Left colon (tissue), 2 donors: ENCODE results near the gene UBAC2. TPM values are rescaled to one million over a fixed set of nuclear protein-coding genes. Genes with fewer than 3 reads are reported as not detected.

Experiments
- ATAC-seq: fragments of 200-7000 bp; cut with Tn5 transposase; one replicate; pipeline ENCODE4 v1.9.1; 2020; ENCODE audit warnings: mild to moderate bottlenecking, moderate library complexity
- DNase-seq, 2 donors: peaks; one replicate each; pipeline ENCODE4 v3.0.0-alpha.2; 2020
- intact Hi-C, 2 donors: fragments of 100-400 bp; cut with DNase I in 1 of 2; cut with micrococcal nuclease in 1 of 2; formaldehyde crosslinking; loops; one replicate each; pipeline versions ENCODE4 v1.11.2 to v1.14.0; 2022; cut with DNase I, micrococcal nuclease
- long read RNA-seq: library from polyadenylated mRNA; unstranded; transcript quantifications from one replicate; pipeline ENCODE4 v2.0.0, GENCODE V29; 2021
- total RNA-seq, 2 donors: library from RNA; stranded (reverse); fragmentation: NEBNext Ultra II Directional; extraction: Animal tissue kit (Norgen Biotek cat#: 25700); gene quantifications; one replicate each; pipeline ENCODE4 v1.2.1, GENCODE V29; 2021
- donor health status: DM: no; HTN: no; CAD: no.
- donor health status: DM: yes; HTN: yes; CAD: no.

UBAC2 gene, protein sequence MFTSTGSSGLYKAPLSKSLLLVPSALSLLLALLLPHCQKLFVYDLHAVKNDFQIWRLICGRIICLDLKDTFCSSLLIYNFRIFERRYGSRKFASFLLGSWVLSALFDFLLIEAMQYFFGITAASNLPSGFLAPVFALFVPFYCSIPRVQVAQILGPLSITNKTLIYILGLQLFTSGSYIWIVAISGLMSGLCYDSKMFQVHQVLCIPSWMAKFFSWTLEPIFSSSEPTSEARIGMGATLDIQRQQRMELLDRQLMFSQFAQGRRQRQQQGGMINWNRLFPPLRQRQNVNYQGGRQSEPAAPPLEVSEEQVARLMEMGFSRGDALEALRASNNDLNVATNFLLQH
- total RNA-seq, result 10 to 100 TPM; 63.7 to 75.5 TPM
- long read RNA-seq, transcript UBAC2-203 (9 exons, 1,375 nt), result major isoform, 194 of 249 reads
- long read RNA-seq, partial matches to known transcripts, result 27 of 249 reads
- long read RNA-seq, other reads (novel, unspliced or antisense), result 28 of 249 reads

DNA sequence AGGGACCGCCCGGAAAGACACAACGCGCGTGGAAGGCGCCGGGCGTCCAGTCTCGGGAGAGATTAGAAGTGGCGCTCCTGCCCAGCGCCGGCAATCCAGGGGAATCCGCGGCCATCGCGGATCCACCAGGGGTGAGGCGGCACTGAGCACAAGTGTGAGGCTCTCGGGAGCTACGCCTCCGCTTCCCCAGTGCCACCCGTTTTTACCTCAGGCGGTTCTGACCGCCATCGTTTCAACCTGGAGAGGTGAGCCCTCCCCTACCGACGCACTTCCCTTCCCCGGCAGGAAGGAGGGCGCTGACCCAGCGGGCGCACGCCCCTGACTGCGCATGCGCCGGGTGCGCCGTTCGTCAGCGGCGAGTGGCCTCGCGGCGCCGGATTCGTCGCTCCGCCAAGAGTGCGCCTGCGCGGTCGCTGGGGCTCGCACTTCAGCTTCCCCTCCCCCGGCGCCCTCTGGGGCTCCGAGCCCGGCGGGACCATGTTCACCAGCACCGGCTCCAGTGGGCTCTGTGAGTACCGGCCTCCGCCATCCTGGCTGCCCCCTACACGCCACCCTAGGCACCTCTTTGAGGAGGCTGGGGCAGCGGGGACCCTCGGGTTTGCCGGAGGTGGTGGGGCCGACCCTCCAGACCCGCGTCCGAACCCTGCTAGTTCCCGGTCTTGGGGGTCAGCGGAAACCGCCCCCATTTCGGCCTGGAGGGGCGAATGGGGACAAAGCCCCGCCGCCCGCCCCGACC lies at the start of gene UBAC2:
Gene UBAC2, plus strand, starts transcription at position 423 of the 736 bp plus-strand sequence. Its CDS starts 55 bp downstream, at position 478.
- DNase-seq (peak; percentile 93 to 96), ATAC-seq (peak; percentile 76)
- intact Hi-C loops, result no loop called here

DNA sequence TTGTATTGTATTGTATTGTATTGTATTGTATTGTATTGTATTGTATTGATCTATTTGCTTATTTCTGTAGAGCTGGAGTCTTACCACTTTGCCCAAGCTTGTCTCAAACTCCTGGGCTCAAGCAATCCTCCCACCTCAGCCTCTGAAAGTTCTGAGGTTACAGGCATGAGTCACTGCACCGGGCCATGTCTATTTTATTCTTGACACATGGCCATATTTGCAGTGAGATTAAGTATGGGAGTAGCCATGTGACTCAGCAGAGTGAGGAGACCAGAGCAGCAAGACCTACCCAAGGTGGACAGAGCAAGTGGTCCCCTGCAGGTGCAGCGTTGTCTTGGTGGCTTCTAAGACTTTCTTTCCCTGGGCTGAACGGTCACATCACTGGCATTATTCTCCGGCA lies 49.1 kb upstream of the UBAC2 start:
- intact Hi-C loops, result no loop called here
- no peak for DNase-seq
- ATAC-seq, result no peak

DNA sequence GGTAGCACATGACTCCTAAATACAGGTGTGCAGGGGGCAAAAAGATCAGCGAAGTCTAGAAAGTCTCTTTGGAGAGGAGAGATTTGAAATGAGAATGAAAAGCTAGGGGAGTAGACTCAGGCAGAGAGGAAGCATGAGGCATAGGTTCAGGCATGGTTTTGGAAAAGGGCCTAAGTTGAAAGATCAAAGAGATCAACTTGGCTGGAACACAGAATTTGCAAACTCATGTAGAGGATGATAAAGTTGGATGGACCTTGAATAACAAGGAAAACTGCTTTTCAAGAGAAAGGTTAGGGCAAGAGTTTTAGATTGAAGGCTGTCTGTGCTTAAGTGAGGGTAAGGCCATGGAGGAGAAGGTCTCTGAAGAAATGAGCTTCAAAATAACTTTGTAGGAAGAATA lies 47.4 kb upstream of the UBAC2 start:
- intact Hi-C loops, result no loop called here
- no peak for ATAC-seq
- DNase-seq, result no peak

DNA sequence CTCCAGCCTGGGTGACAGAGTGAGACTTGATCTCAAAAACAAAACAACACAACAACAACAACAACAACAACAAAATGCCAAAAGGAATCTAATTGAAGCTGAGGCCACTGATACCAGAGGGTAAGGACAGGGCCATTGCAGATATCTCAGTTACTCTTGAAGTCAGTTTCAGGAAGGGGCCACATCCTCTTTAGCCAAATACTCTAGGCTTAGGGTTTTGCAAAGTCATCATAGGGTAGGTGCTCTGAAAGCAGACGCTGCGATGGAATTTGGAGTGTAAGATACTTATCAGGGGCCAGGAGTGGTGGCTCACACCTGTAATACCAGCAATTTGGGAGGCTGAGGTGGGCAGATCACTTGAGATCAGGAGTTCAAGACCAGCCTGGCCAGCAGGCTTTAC lies 46.6 kb upstream of the UBAC2 start:
- intact Hi-C loops, result no loop called here
- no peak for ATAC-seq
- DNase-seq, result no peak

DNA sequence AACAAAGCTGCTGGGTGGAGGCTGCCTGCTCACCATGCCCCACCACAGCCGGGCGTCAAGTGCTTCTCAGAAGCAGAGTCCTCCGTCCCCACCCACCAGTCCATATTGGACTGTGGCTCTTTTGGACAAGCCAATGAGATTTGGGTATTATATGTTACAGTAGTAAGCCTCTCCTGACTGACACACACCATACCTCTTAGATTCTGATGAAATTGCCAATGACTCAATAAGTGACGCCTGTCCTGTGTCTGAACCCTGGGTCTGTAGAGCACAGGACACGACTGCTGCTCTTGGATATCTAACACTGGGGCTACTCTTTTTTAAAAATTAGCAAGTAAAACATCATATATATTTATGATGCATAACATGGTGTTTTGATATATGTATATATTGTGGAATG lies 44.8 kb upstream of the UBAC2 start:
- intact Hi-C loops, result no loop called here
- ATAC-seq (no peak), DNase-seq (no peak)

DNA sequence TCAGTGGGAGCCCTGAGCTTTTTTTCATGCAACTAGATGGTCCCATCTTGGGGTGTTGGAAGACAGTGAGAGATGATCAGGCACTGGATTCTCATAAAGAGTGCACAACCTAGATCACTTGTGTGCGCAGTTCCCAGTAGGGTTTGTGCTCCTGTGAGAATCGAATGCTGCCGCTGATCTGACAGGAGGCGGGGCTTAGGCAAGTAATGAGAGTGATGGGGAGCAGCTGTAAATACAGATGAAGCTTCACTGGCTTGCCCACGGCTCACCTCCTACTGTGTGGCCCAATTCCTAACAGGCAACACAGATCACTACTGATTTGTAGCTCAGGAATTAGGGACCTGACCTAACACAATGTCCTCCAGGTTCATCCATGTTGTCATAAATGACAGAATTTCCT lies 43.6 kb upstream of the UBAC2 start:
- intact Hi-C loops, result no loop called here
- ATAC-seq (no peak), DNase-seq (no peak)

DNA sequence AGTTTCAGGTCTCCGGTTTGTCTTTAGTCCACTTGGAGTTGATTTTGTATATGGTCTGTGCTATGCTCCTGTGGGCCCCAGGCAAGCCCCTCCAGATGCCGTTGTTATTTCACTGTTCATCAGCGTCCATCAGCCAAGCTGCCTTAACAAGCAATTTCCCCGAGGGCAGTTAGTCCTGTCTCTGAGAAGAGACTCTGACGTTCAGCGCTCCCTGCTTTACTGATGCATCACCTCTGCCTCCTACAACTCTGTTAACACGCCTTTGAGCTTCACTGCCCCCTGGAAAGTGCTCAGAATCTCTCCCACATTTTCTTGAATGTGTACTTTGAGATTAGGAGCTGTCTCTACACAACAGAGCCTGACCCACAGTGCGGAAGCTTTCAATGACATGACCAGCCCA lies 41.8 kb upstream of the UBAC2 start:
- intact Hi-C loops, result no loop called here
- ATAC-seq, result no peak

DNA sequence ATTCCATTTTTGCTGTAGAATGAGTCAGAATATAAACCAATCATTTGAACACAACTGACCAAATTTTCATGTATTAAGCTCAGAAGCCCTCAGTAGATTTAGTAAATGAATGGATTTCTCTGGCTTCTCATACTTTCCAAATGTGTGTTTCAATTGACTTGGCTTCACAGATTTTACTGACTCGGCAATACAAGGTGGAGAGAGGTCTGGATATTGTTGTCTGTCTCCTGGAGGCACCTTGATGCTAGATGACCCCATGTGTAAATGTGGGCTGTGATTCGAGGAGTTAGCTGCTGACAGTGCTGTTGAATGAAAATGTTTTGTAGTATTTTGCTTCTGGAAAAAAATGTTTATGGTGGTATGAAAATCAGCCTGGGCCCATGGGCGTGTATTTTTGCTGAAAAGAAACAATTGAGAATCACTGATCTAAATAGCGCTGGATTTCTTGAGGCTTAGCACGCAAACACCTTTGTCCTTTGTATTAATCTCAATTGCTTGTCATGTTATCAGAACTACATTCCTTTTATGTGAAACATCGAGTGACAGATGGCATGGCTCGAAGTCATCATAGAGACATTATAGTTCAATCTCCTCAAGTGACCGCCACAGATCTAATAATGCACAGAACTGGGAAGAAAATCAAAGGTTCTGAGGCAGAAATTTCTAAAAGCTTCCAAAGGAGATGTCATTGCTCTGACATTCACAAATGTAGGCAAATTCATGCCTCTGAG lies 41.2 kb upstream of the UBAC2 start:
- ATAC-seq, result no peak
- intact Hi-C loops, result no loop called here
- no peak for DNase-seq

More for the DNA sequence above, 41.8 kb upstream of the UBAC2 start:
- no peak for DNase-seq

DNA sequence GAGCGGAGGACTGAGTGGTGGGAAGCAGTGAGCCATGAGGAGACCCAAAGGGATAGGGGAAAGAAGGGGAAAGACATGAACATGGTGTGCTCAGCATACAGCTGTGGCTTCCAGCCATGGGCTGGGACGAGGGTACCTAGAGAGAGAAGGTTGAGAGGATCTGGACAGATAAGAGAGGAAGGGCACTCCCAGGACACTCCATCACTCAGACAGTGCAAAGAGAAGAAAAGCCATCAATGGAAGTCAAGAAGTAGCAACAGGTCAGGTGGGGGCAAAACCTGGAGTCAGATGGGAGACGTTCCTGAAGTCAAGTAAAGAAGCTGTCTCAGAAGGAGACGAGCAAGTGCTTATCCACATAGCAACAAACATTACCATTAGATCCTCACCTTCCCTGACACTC lies 40.2 kb upstream of the UBAC2 start:
- intact Hi-C loops, result no loop called here
- DNase-seq (no peak), ATAC-seq (no peak)

DNA sequence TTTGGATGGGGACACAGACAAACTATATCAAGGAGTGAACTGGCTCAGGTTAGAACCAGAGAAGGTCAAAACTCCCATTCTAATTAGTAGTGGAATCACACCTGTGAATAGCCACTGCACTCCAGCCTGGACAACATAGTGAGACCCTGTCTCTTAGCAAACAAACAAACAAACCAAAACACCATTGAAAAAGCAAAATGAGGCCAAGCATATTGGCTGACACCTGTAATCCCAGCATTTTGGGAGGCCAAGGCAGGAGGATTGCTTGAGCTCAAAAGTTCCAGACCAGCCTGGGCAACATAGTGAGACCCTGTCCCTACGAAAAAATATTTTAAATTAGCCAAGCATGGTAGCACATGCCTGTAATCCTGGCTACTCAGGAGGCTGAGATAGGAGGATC lies 39.1 kb upstream of the UBAC2 start:
- no peak for ATAC-seq
- intact Hi-C loops, result no loop called here
- no peak for DNase-seq

DNA sequence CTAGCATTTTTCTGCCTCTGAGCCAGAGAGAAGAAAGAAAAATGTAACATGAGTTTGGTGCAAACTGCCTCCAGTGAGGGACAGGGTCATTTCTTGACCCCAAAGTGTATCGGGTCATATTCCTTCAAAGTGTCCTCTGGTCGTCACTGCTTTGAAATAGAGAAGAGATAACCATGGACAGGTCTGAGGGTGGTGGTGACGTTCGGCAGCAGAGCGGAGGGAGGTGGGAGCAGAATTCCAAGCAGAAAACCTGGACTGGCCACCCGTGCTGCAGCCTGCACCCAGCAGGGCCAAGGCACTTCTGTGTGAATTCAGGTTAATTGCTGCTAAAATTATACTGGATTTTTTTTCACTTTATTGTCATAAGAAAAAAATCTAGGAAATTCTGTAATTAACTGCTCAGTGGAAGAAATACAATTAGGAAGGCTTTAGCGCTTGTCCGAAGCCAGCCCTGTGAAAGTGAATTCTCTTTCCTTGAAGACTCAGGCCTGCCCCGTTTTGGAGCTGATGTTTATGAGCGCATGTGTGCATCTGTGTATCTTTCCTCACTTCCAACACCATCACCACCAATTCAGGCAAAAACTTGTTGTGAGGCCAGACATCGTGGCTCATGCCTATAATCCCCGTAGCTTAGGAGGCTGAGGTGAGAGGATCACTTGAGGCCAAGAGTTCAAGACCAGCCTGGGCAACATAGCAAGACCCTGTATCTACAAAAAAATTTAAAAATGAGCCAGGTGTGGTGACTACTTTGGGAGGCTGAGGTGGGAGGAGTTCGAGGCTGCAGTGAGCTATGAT lies 37.9 kb upstream of the UBAC2 start:
- no peak for ATAC-seq
- intact Hi-C loops, result no loop called here
- no peak for DNase-seq

DNA sequence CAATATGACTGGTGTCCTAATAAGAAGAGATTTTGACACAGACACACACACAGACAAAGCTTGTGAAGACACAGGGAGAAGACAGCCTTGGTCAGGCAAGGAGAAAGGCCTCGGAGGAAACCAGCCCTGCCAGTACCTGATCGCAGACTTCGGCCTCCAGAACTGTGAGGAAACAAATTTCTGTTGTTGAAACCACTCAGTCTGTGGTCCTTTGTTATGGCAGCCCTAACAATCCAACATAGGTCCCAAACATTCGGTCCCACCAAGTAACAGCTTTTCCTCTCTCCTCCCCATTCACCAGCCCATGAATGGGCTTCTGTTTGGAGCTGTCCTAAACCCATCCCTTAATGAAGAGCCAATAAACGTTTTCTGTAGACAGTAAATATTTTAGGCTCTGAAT lies 36.4 kb upstream of the UBAC2 start:
- DNase-seq (no peak), ATAC-seq (no peak)
- intact Hi-C loops, result no loop called here

DNA sequence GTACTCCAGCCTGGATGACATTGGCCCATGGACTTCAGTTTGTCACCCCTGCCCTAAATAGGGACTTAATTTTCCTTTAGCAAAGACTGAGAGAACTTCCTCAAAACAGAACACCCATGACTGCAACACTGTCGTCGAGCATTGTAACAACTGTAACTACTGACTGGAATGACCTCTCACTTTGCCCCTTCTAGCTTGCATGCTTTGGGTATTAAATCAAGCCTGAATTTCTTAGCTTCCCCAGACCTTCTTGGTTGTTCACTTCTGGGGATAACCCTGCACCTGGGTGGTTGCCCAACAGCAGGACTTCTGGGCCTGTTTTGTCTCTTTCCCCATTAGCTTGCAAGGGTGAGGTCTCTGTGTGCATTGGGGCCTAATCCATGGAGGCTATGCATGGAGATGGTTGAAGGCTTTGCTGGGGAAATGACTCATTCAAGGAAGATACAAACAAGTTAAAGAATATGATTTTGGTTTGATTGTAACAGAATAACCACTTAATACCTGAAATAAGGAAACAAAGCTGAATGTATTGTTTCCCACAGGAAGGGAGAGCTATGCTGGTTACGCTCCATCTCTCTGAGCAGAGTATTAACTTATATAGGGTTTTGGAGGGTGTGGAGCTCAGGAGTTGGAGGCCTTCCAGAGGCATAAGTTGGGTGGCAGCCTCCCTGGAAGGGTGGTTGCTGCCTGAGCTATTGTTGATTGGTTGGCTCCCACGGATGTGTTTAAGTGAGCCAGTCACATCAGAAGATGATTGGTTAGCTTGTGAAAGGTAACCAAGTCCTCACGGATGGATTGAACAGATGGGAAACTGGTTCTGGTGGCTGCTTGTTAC lies 34.7 kb upstream of the UBAC2 start:
- intact Hi-C loops, result no loop called here
- DNase-seq, result no peak
- ATAC-seq, result peak; percentile 97

DNA sequence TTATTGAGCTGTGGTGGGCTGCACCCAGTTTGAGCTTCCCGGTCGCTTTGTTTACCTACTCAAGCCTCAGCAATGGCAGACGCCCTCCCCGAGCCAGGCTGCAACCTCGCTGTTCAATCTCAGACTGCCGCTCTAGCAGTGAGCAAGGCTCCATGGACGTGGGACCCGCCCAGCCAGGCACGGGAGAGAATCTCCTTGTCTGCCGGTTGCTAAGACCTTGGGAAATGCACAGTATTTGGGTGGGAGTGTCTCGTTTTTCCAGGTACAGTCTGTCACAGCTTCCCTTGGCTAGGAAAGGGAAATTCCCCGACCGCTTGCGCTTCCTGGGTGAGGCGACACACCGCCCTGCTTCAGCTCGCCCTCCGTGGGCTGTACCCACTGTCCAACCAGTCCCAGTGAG lies 27.7 kb upstream of the UBAC2 start:
- intact Hi-C loops, result loop anchor here in 1 of 2 donors (10.0 kb wide), 1 partner anchor 262 kb away; no protein-coding TSS in a partner anchor
- ATAC-seq (no peak), DNase-seq (no peak)

DNA sequence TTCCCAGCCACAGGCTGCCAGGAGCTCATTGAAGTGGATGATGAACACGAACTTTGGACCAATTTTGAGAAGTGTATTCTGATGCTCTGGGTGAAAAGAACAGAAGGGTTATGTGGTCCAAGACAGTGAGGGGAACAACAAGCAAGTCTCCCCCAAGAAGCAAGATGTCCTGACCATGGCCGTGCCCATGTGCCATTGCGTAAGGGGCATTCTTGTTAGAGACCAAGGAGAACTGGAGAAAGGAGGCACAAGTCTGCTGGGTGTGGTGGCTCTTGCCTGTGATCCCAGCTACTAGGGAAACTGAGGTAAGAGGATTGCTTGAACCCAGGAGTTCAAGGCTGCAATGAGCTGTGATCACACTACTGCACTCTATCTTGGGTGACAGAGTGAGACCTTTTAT lies 27.0 kb upstream of the UBAC2 start:
- ATAC-seq (no peak), DNase-seq (no peak)

DNA sequence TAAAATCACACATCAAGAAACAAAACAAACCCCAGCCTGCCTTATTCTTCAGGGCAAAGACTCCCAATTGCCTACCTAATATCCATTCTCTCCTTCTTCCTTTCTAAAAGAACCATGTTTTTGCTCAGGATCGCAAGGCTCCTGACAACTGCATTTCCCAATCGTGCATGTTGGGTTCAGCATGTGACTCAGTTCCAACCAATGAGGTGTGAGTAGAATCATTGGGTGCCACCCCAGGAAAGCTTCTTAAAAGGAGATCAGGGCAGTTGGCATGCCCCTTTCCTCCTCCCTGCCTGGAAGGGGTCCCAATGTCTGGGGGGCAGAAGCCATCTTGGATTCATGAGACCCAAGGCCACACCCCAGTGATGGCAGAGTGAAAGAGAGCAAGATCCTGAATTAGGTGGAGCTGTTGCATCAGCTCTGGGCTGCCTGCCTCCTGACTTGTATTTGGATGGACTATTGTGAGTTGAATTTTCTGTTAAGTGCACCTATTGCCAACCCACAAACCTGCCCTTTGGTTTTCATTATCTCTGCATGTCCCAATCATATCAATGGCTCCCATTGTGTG lies 26.0 kb upstream of the UBAC2 start:
- ATAC-seq, result no peak
- DNase-seq, result no peak
- intact Hi-C loops, result loop anchor here (5.0 to 10.0 kb wide), 3 partner anchors 93 to 263 kb away; no protein-coding TSS in a partner anchor

More for the DNA sequence above, 27.0 kb upstream of the UBAC2 start:
- intact Hi-C loops, result loop anchor here in 1 of 2 donors (10.0 kb wide), 1 partner anchor 261 kb away; no protein-coding TSS in a partner anchor
